A549 (cell line): ENCODE results near the gene CD48. TPM values are rescaled to one million over a fixed set of nuclear protein-coding genes. Genes with fewer than 3 reads are reported as not detected.

Experiments
- ATAC-seq, 2 experiments: fragments of 200-7000 bp in 1 of 2; fragments of >200 bp in 1 of 2; cut with Nextera tagmentation in 1 of 2; cut with Tn5 transposase in 1 of 2; 3 replicates each; pipeline versions ENCODE4 v1.8.0 to v1.9.1; 2018 to 2020; ENCODE audit warnings: mild to moderate bottlenecking in 1 of 2, moderate library complexity in 1 of 2
- CTCF ChIA-PET: fragments of 300-600 bp; sonication (Branson Sonifier 250); formaldehyde crosslinking; extraction: SDS; loops from one replicate; lab custom pipeline; 2021; ENCODE audit warnings: antibody characterized with exemption, inconsistent platforms; lab: Yijun Ruan, JAX
- POLR2A ChIA-PET: fragments of 350-600 bp; formaldehyde crosslinking; extraction: SDS; loops from one replicate; lab custom pipeline; 2021; ENCODE audit warnings: antibody characterized with exemption, inconsistent platforms; lab: Yijun Ruan, JAX
- DNase-seq, 2 experiments: peaks; one replicate each; pipeline versions ENCODE4 v3.0.0 to v3.0.0-alpha.2; 2011 to 2016; ENCODE audit warnings: low read depth in 1 of 2, low spot score in 1 of 2
- FAIRE-seq: peaks from 2 replicates; lab custom pipeline; 2011; peaks lifted over from hg19 to GRCh38; lab: Jason Lieb, UNC
- H3K27ac ChIP-seq, 2 experiments: fragments of >200 bp; sonication (Bioruptor Twin); formaldehyde crosslinking; 3 replicates each; pipeline ENCODE4 v1.5.1; 2016 to 2017
- H3K4me1 ChIP-seq: fragments of >200 bp; sonication (Bioruptor Twin); formaldehyde crosslinking; 3 replicates; pipeline ENCODE4 v1.6.1; 2016
- H3K4me2 ChIP-seq: fragments of >200 bp; sonication (Bioruptor Twin); formaldehyde crosslinking; 3 replicates; pipeline ENCODE4 v1.6.1; 2016
- H3K4me3 ChIP-seq: fragments of >200 bp; sonication (Bioruptor Twin); formaldehyde crosslinking; 3 replicates; pipeline ENCODE4 v1.5.1; 2016
- H3K9me3 ChIP-seq: fragments of >200 bp; sonication (Bioruptor Twin); formaldehyde crosslinking; 3 replicates; pipeline ENCODE4 v1.6.1; 2016
- BHLHE40 ChIP-seq: IDR thresholded peaks from 2 replicates; pipeline ENCODE4 v1.6.1; 2012; ENCODE audit warnings: low read depth, low read length, inconsistent platforms
- CBX8 ChIP-seq: fragments of 200-600 bp; sonication (generic); IDR thresholded peaks from 2 replicates; pipeline ENCODE4 v1.6.1; 2016
- CHD4 ChIP-seq: fragments of 200-600 bp; sonication (generic); IDR thresholded peaks from 2 replicates; pipeline ENCODE4 v1.6.1; 2016; ENCODE audit warnings: antibody characterized with exemption, mild to moderate bottlenecking, borderline replicate concordance
- FOSL2 ChIP-seq, 2 experiments: fragments of 450-650 bp in 1 of 2; fragments of >200 bp in 1 of 2; sonication (Bioruptor Twin) in 1 of 2; formaldehyde crosslinking; IDR thresholded peaks; 2 replicates each; pipeline versions ENCODE4 v1.5.0 to v1.6.1; 2016 to 2020; ENCODE audit warnings: mild to moderate bottlenecking in 1 of 2, moderate library complexity in 1 of 2
- FOXS1 ChIP-seq: fragments of 250-450 bp; sonication (Bioruptor Pico); IDR thresholded peaks from 2 replicates; pipeline ENCODE4 v1.5.0; 2020; ENCODE audit warnings: mild to moderate bottlenecking, moderate library complexity
- HOXA7 ChIP-seq: fragments of 250-450 bp; sonication (Bioruptor Pico); IDR thresholded peaks from 2 replicates; pipeline ENCODE4 v1.5.0; 2020; ENCODE audit warnings: mild to moderate bottlenecking, moderate library complexity
- KDM1A ChIP-seq: fragments of 200-600 bp; sonication (generic); IDR thresholded peaks from 2 replicates; pipeline ENCODE4 v1.6.1; 2016; ENCODE audit warnings: low read depth, mild to moderate bottlenecking
- KDM5A ChIP-seq: fragments of 200-600 bp; sonication (generic); IDR thresholded peaks from 2 replicates; pipeline ENCODE4 v1.6.1; 2016; ENCODE audit warnings: antibody characterized with exemption, mild to moderate bottlenecking
- MAZ ChIP-seq: fragments of 150-350 bp; IDR thresholded peaks from 2 replicates; pipeline ENCODE4 v1.6.1; 2014; ENCODE audit warnings: antibody characterized with exemption, low read depth, low read length, borderline replicate concordance
- MYC ChIP-seq: IDR thresholded peaks from 2 replicates; pipeline ENCODE4 v1.6.1; 2012; ENCODE audit warnings: mild to moderate bottlenecking, inconsistent platforms, low read length, improper control_type of control experiment, borderline replicate concordance
- PHF8 ChIP-seq: fragments of 200-600 bp; sonication (generic); IDR thresholded peaks from 2 replicates; pipeline ENCODE4 v1.6.1; 2016; ENCODE audit warnings: low read depth, mild to moderate bottlenecking, antibody characterized with exemption, moderate library complexity, borderline replicate concordance
- POLR2A ChIP-seq: IDR thresholded peaks from 2 replicates; pipeline ENCODE4 v1.6.1; 2012; ENCODE audit warnings: mild to moderate bottlenecking, low read length
- RARB ChIP-seq: fragments of 250-450 bp; sonication (Bioruptor Pico); IDR thresholded peaks from 2 replicates; pipeline ENCODE4 v1.8.0; 2021; ENCODE audit warnings: mild to moderate bottlenecking, moderate library complexity
- RCOR1 ChIP-seq: fragments of 150-350 bp; IDR thresholded peaks from 2 replicates; pipeline ENCODE4 v1.6.1; 2014; ENCODE audit warnings: antibody characterized with exemption, low read length, low read depth
- RNF2 ChIP-seq: fragments of 200-600 bp; sonication (generic); IDR thresholded peaks from 2 replicates; pipeline ENCODE4 v1.6.1; 2016; ENCODE audit warnings: low read depth, mild to moderate bottlenecking, antibody characterized with exemption, moderate library complexity, borderline replicate concordance
- SREBF2 ChIP-seq: fragments of 450-650 bp; IDR thresholded peaks from 2 replicates; pipeline ENCODE4 v1.6.1; 2014; ENCODE audit warnings: mild to moderate bottlenecking, moderate library complexity
- TFCP2L1 ChIP-seq: fragments of 250-450 bp; sonication (Bioruptor Pico); IDR thresholded peaks from 2 replicates; pipeline ENCODE4 v1.5.0; 2021; ENCODE audit warnings: mild to moderate bottlenecking
- ZFP36 ChIP-seq: fragments of 450-650 bp; IDR thresholded peaks from 2 replicates; pipeline ENCODE4 v1.6.1; 2014; ENCODE audit warnings: borderline replicate concordance; ENCODE audit not compliant: partially characterized antibody
- WGBS: methylation state at CpG from one replicate; pipeline ENCODE4 v1.1.6; 2017; ENCODE audit errors: missing lambda C conversion rate; 5-methylcytosine and 5-hydroxymethylcytosine counted together
- polyA plus RNA-seq, 4 experiments: library from polyadenylated mRNA; depleted of rRNA in 3 of 4; stranded (reverse); fragments of >200 nt; fragmentation: RNase III in 1 of 4; extraction: RNeasy Plus Mini Kit Qiagen cat#74134 plus additional on column Dnase treatment in 1 of 4; gene quantifications; 2 replicates in 3 of 4; 3 replicates in 1 of 4; pipeline ENCODE4 v1.2.3, GENCODE V29; 2011 to 2017
- TF ChIP-seq, protein P1 (sequence below): fragments of >200 bp; sonication (Bioruptor Twin); formaldehyde crosslinking; IDR thresholded peaks from 3 replicates; pipeline ENCODE4 v1.5.1; 2016
- TF ChIP-seq, protein P2 (sequence below): fragments of 150-350 bp; IDR thresholded peaks from 2 replicates; pipeline ENCODE4 v1.6.1; 2014; ENCODE audit warnings: low read depth, mild to moderate bottlenecking, low read length
- TF ChIP-seq, protein P3 (sequence below): IDR thresholded peaks from 2 replicates; pipeline ENCODE4 v1.6.1; 2012
- TF ChIP-seq, protein P4 (sequence below): fragments of >200 bp; sonication (Bioruptor Twin); formaldehyde crosslinking; IDR thresholded peaks from 2 replicates; pipeline ENCODE4 v1.6.1; 2016

Gene CD48
- polyA plus RNA-seq, 2 of the 4 experiments (the other 2 are of a cell fraction) = not detected

DNA sequence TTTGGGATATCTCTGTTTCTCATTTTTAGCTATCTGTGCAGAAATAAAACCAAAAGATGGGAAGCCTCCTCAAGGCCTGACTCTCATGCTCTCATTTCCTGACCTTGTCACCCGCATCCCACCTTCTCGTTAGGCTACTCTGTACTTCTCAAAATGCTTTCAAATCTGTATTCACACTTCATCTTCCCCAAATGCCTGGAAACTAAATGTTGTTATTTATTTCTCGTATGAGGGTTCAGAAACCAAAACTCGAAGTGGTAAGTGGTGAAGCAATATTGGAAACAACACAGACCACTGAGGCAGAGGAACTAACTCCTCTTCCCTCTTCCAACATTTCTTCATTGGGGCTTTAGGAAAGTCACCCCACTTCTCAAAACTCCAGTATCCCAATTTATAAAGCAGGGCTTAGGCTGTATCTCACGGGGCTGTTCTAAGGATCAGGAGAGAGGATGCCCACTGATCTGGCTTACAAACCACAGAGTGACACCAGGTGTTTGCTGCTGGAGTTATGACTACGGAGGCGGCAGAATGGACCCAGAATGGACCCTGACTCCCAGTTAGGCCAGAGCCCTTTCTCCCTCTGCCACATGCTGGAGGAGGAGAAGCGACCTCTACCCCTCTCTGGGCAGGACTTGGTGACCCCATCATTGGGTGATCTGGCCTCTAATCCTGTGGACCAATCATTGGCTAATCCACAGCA is 31.0 kb upstream of the CD48 start:
- H3K4me2 ChIP-seq = no peak overlapping the region
- no peak overlapping the region for H3K4me3 ChIP-seq
- CTCF ChIA-PET = interaction anchor here (2.0 kb wide), 1 partner anchor 67 kb away, joined by 4 read pairs; no protein-coding TSS in a partner anchor
- POLR2A ChIA-PET = no interaction called here
- ATAC-seq = no peak
- TF ChIP-seq, protein P1, sequence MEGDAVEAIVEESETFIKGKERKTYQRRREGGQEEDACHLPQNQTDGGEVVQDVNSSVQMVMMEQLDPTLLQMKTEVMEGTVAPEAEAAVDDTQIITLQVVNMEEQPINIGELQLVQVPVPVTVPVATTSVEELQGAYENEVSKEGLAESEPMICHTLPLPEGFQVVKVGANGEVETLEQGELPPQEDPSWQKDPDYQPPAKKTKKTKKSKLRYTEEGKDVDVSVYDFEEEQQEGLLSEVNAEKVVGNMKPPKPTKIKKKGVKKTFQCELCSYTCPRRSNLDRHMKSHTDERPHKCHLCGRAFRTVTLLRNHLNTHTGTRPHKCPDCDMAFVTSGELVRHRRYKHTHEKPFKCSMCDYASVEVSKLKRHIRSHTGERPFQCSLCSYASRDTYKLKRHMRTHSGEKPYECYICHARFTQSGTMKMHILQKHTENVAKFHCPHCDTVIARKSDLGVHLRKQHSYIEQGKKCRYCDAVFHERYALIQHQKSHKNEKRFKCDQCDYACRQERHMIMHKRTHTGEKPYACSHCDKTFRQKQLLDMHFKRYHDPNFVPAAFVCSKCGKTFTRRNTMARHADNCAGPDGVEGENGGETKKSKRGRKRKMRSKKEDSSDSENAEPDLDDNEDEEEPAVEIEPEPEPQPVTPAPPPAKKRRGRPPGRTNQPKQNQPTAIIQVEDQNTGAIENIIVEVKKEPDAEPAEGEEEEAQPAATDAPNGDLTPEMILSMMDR = no peak
- no peak for TF ChIP-seq MAZ
- no peak for TF ChIP-seq RCOR1
- TF ChIP-seq HOXA7 (CRISPR knock-in tag) = no peak
- no peak for TF ChIP-seq FOSL2 (IDR thresholded peaks at IDR 0.05)
- no peak for TF ChIP-seq FOSL2 (CRISPR knock-in tag; IDR thresholded peaks at IDR 0.05)
- TF ChIP-seq, protein P2, sequence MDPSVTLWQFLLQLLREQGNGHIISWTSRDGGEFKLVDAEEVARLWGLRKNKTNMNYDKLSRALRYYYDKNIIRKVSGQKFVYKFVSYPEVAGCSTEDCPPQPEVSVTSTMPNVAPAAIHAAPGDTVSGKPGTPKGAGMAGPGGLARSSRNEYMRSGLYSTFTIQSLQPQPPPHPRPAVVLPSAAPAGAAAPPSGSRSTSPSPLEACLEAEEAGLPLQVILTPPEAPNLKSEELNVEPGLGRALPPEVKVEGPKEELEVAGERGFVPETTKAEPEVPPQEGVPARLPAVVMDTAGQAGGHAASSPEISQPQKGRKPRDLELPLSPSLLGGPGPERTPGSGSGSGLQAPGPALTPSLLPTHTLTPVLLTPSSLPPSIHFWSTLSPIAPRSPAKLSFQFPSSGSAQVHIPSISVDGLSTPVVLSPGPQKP = no peak
- TF ChIP-seq, protein P3, sequence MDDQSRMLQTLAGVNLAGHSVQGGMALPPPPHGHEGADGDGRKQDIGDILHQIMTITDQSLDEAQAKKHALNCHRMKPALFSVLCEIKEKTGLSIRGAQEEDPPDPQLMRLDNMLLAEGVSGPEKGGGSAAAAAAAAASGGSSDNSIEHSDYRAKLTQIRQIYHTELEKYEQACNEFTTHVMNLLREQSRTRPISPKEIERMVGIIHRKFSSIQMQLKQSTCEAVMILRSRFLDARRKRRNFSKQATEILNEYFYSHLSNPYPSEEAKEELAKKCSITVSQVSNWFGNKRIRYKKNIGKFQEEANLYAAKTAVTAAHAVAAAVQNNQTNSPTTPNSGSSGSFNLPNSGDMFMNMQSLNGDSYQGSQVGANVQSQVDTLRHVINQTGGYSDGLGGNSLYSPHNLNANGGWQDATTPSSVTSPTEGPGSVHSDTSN = no peak
- TF ChIP-seq ZFP36 = no peak
- TF ChIP-seq CBX8 = no peak
- no peak for TF ChIP-seq POLR2A
- TF ChIP-seq CHD4 = no peak
- TF ChIP-seq KDM1A = no peak
- 60% methylated on average over 8 of the region's 8 CpGs for WGBS
- no peak for DNase-seq
- no peak overlapping the region for H3K27ac ChIP-seq
- H3K9me3 ChIP-seq = no peaks in the 10 kb centered on the region
- peaks cover 4% of the 10 kb centered on the region; the same call in 1 of the 3 replicates for H3K4me1 ChIP-seq
- FAIRE-seq = no peak

DNA sequence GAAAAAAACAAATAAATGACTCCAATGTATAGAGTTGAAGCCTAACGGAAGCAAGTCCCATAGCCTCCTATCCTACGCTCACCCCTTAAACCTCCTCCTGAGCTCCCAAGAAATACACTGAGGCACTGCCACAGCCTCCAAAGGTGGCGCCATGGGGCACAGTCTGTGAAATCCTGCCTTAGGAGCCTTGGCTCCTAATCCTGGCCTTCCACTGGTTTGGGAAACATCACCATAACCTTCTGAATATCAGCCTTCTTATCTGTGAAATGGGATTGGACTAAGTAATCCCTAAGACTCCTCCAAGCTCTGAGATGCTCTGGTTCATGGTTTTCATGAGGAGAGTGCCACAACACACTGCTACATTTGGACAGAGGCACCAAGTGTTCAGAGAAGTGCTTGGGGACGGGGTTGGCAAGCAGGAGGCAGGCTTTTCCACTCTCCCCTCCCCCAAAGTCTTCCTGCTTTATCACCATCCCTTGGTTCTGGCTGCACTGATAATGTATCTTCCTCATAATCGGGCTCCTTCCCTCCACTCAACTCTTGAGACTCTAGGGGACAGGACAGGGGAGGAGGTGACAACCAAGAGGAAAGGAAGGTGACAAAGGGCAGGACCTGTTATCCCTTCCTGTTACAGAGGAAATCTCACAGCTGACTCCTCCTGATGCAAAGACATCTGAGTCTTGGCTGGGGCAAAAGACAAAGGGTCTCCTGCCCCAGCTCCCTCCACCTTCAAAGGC is 30.2 kb upstream of the CD48 start:
- TF ChIP-seq BHLHE40 (no peak), TFCP2L1 (no peak)
- ChIA-PET POLR2A (no interaction called here), CTCF (interaction anchor here (2.0 to 4.0 kb wide), 2 partner anchors 14 to 67 kb away, joined by 4 to 14 read pairs; no protein-coding TSS in a partner anchor)
- WGBS = 56% methylated on average over 5 of the region's 5 CpGs
- Histone ChIP-seq H3K4me1 (peaks cover 4% of the 10 kb centered on the region; the same call in 1 of the 3 replicates), H3K4me3 (no peak overlapping the region), H3K27ac (no peak overlapping the region), H3K4me2 (no peak overlapping the region), H3K9me3 (no peaks in the 10 kb centered on the region)
- DNase-seq (no peak), ATAC-seq (no peak; a peak in 1 of 6 replicates), FAIRE-seq (no peak)

DNA sequence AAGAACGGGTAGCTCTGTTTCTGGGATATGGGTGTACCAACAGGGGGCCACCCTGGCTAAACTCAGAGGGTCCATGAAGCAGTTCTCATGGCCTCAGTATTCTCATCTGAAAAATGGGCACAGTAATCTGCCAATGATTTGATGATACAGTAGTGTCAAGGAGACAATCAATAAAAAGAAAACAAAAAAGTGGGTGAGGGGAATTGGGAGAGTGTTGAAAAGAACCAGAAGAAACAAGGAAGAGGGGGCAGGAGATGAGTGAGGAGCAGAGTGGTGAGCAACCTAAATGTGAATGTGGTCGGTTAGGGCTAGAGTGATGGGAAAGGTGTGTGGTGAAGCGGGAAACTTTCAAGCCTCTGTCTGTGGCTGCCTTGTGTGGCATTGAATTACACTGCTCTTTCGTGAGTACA is 29.5 kb upstream of the CD48 start:
- H3K27ac ChIP-seq = no peak overlapping the region
- DNase-seq (no peak), ATAC-seq (no peak), FAIRE-seq (no peak)
- H3K4me3 ChIP-seq = no peak overlapping the region
- ChIA-PET POLR2A (no interaction called here), CTCF (interaction anchor here (0.6 to 4.0 kb wide), 7 partner anchors 9 to 654 kb away, joined by 3 to 14 read pairs (median 3); no protein-coding TSS in a partner anchor)
- H3K9me3 ChIP-seq = no peaks in the 10 kb centered on the region
- no peak overlapping the region for H3K4me2 ChIP-seq
- 69% methylated on average over 4 of the region's 4 CpGs for WGBS
- TF ChIP-seq KDM5A (no peak), MYC (no peak), SREBF2 (no peak), BHLHE40 (no peak), RNF2 (no peak), PHF8 (no peak), RARB (CRISPR knock-in tag) (no peak), FOXS1 (CRISPR knock-in tag) (no peak)
- TF ChIP-seq, protein P1 = no peak
- TF ChIP-seq, protein P3 = no peak
- TF ChIP-seq, protein P4, sequence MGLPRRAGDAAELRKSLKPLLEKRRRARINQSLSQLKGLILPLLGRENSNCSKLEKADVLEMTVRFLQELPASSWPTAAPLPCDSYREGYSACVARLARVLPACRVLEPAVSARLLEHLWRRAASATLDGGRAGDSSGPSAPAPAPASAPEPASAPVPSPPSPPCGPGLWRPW = no peak
- 0 out of 3 replicates have a peak, but pooled peaks cover 4% of the 10 kb centered on the region for H3K4me1 ChIP-seq
